H1 (cell line): Measurements from ENCODE around the gene SATB2. TPM values are rescaled to one million over a fixed set of nuclear protein-coding genes. Genes with fewer than 3 reads are reported as not detected.

Source experiments
- CTCF ChIA-PET: fragments of 300-600 bp; sonication (Branson Sonifier 250); formaldehyde crosslinking; loops from one replicate; lab custom pipeline; 2021; ENCODE audit not compliant: partially characterized antibody; lab: Charles Lee
- POLR2A ChIA-PET: fragments of 300-600 bp; sonication (Branson Sonifier 250); formaldehyde crosslinking; loops from one replicate; lab custom pipeline; 2021; ENCODE audit warnings: inconsistent platforms; ENCODE audit not compliant: partially characterized antibody; lab: Charles Lee
- DNase-seq, 2 experiments: peaks; one replicate each; pipeline versions ENCODE4 v3.0.0 to v3.0.0-alpha.2; 2010 to 2022; ENCODE audit warnings: low spot score in 2 of 2, low read depth in 1 of 2, mixed read lengths in 1 of 2
- FAIRE-seq: peaks from 2 replicates; lab custom pipeline; 2011; peaks lifted over from hg19 to GRCh38; lab: Jason Lieb, UNC
- H2AFZ ChIP-seq: 2 replicates; pipeline ENCODE4 v1.8.1; 2012; ENCODE audit warnings: low read length, inconsistent platforms
- H2AK5ac ChIP-seq: 2 replicates; pipeline ENCODE4 v1.6.1; 2013; ENCODE audit warnings: low read depth, low read length
- H2BK120ac ChIP-seq: replicated peaks from 2 replicates; pipeline ENCODE3; 2013; ENCODE audit warnings: low read depth, low read length, inconsistent platforms
- H2BK12ac ChIP-seq: 2 replicates; pipeline ENCODE4 v1.6.1; 2013; ENCODE audit warnings: low read depth, low read length
- H2BK15ac ChIP-seq: 2 replicates; pipeline ENCODE4 v1.6.1; 2013; ENCODE audit warnings: low read length
- H2BK20ac ChIP-seq: 2 replicates; pipeline ENCODE4 v1.6.1; 2013; ENCODE audit warnings: low read length
- H2BK5ac ChIP-seq: 2 replicates; pipeline ENCODE4 v1.6.1; 2013; ENCODE audit warnings: low read depth, low read length
- H3K14ac ChIP-seq: 2 replicates; pipeline ENCODE4 v1.6.1; 2013; ENCODE audit warnings: inconsistent platforms; ENCODE audit not compliant: insufficient read length
- H3K18ac ChIP-seq: 2 replicates; pipeline ENCODE4 v1.6.1; 2013; ENCODE audit warnings: low read length; ENCODE audit errors: extremely low read depth
- H3K23ac ChIP-seq: 2 replicates; pipeline ENCODE4 v1.6.1; 2013; ENCODE audit warnings: inconsistent platforms; ENCODE audit not compliant: insufficient read length
- H3K23me2 ChIP-seq: 2 replicates; pipeline ENCODE4 v1.6.1; 2013; ENCODE audit warnings: low read depth, low read length
- H3K27ac ChIP-seq: 2 replicates; pipeline ENCODE4 v1.6.1; 2011; ENCODE audit warnings: low read depth, low read length, inconsistent platforms
- H3K27me3 ChIP-seq, 4 experiments: replicated peaks in 1 of 4; 1 replicate in 1 of 4; 2 replicates in 3 of 4; pipeline versions ENCODE4 v1.6.1 to v1.8.1; 2011 to 2013; ENCODE audit warnings: low read length in 3 of 4, mild to moderate bottlenecking in 3 of 4, inconsistent platforms in 2 of 4, mixed read lengths in 2 of 4, moderate library complexity in 1 of 4; ENCODE audit not compliant: control insufficient read depth in 3 of 4, insufficient read depth in 3 of 4; ENCODE audit errors: extremely low read depth in 1 of 4
- H3K36me3 ChIP-seq, 4 experiments: 2 replicates each; pipeline versions ENCODE4 v1.6.1 to v1.8.1; 2011 to 2013; ENCODE audit warnings: mild to moderate bottlenecking in 4 of 4, low read length in 3 of 4, moderate library complexity in 2 of 4, control low read depth in 1 of 4, inconsistent platforms in 1 of 4; ENCODE audit not compliant: insufficient read depth in 4 of 4, control insufficient read depth in 2 of 4
- H3K4ac ChIP-seq: replicated peaks from 2 replicates; pipeline ENCODE3; 2013; ENCODE audit warnings: low read length, low read depth, mixed read lengths, inconsistent platforms; ENCODE audit not compliant: insufficient read length
- H3K4me1 ChIP-seq, 4 experiments: replicated peaks in 1 of 4; 1 replicate in 1 of 4; 2 replicates in 3 of 4; pipeline versions ENCODE4 v1.6.1 to v1.8.1; 2011 to 2013; ENCODE audit warnings: low read length in 3 of 4, inconsistent platforms in 2 of 4, mixed read lengths in 1 of 4; ENCODE audit not compliant: insufficient read depth in 4 of 4, control insufficient read depth in 3 of 4
- H3K4me2 ChIP-seq, 2 experiments: 2 replicates each; pipeline versions ENCODE4 v1.6.1 to v1.8.1; 2011 to 2013; ENCODE audit warnings: low read depth in 2 of 2, low read length in 2 of 2, control low read depth in 1 of 2, inconsistent platforms in 1 of 2, mild to moderate bottlenecking in 1 of 2; ENCODE audit not compliant: insufficient read depth in 1 of 2
- H3K4me3 ChIP-seq, 4 experiments: fragments of 200-600, 300-600 bp in 1 of 4; sonication (generic), shearing (Covaris generic), sonication (Bioruptor Twin) in 1 of 4; 2 replicates each; pipeline versions ENCODE4 v1.5.1 to v1.8.1; 2011 to 2016; ENCODE audit warnings: low read length in 4 of 4, low read depth in 3 of 4, control low read depth in 2 of 4, inconsistent platforms in 2 of 4, mild to moderate bottlenecking in 2 of 4, mixed read lengths in 1 of 4, moderate library complexity in 1 of 4; ENCODE audit not compliant: insufficient read depth in 2 of 4; ENCODE audit errors: extremely low read depth in 1 of 4
- H3K56ac ChIP-seq: replicated peaks from 2 replicates; pipeline ENCODE3; 2013; ENCODE audit warnings: low read depth, mild to moderate bottlenecking, mixed read lengths, low read length, inconsistent platforms; ENCODE audit not compliant: insufficient read length
- H3K79me1 ChIP-seq: 2 replicates; pipeline ENCODE4 v1.6.1; 2013; ENCODE audit warnings: low read depth, low read length, control low read depth
- H3K79me2 ChIP-seq, 2 experiments: 2 replicates each; pipeline versions ENCODE4 v1.6.1 to v1.8.1; 2012 to 2013; ENCODE audit warnings: low read length in 2 of 2, mild to moderate bottlenecking in 2 of 2, inconsistent platforms in 1 of 2; ENCODE audit not compliant: insufficient read depth in 2 of 2, control insufficient read depth in 1 of 2
- H3K9ac ChIP-seq, 4 experiments: replicated peaks in 1 of 4; 1 replicate in 1 of 4; 2 replicates in 3 of 4; pipeline versions ENCODE4 v1.6.1 to v1.8.1; 2011 to 2013; ENCODE audit warnings: low read depth in 3 of 4, low read length in 3 of 4, control low read depth in 2 of 4, mild to moderate bottlenecking in 2 of 4, moderate library complexity in 2 of 4, inconsistent platforms in 1 of 4; ENCODE audit errors: extremely low read depth in 1 of 4
- H3K9me3 ChIP-seq, 2 experiments: 2 replicates each; pipeline versions ENCODE4 v1.6.1 to v1.8.1; 2012 to 2013; ENCODE audit warnings: mild to moderate bottlenecking in 2 of 2, moderate library complexity in 2 of 2, control low read depth in 1 of 2, inconsistent platforms in 1 of 2, low read depth in 1 of 2, low read length in 1 of 2, mixed read lengths in 1 of 2; ENCODE audit not compliant: insufficient read depth in 2 of 2
- H4K20me1 ChIP-seq, 2 experiments: replicated peaks in 1 of 2; 2 replicates each; pipeline versions ENCODE3 to v1.8.1; 2011 to 2013; ENCODE audit warnings: inconsistent platforms in 2 of 2, low read length in 2 of 2, mild to moderate bottlenecking in 1 of 2; ENCODE audit not compliant: insufficient read depth in 2 of 2, control insufficient read depth in 1 of 2
- H4K5ac ChIP-seq: 2 replicates; pipeline ENCODE4 v1.6.1; 2013; ENCODE audit warnings: low read length, low read depth, mixed read lengths, inconsistent platforms; ENCODE audit not compliant: insufficient read length
- H4K8ac ChIP-seq: 2 replicates; pipeline ENCODE4 v1.8.0; 2013; ENCODE audit warnings: mild to moderate bottlenecking, moderate library complexity, low read length, inconsistent platforms; ENCODE audit not compliant: insufficient read depth; ENCODE audit errors: extremely low read depth
- H4K91ac ChIP-seq: replicated peaks from 2 replicates; pipeline ENCODE3; 2013; ENCODE audit warnings: low read length, mixed read lengths, inconsistent platforms; ENCODE audit not compliant: insufficient read length
- ATF2 ChIP-seq: IDR thresholded peaks from 2 replicates; pipeline ENCODE4 v1.6.1; 2012; ENCODE audit warnings: low read length, inconsistent platforms
- BCL11A ChIP-seq, 2 experiments: IDR thresholded peaks; one replicate each; pipeline ENCODE4 v1.6.1; 2011; ENCODE audit warnings: low read depth in 2 of 2, low read length in 2 of 2, mild to moderate bottlenecking in 2 of 2
- CREB1 ChIP-seq: IDR thresholded peaks from 2 replicates; pipeline ENCODE4 v1.6.1; 2012; ENCODE audit warnings: inconsistent platforms
- FOSL1 ChIP-seq: IDR thresholded peaks from 2 replicates; pipeline ENCODE4 v1.6.1; 2011; ENCODE audit warnings: mild to moderate bottlenecking, low read depth, low read length, moderate library complexity; ENCODE audit not compliant: insufficient read depth
- GTF2F1 ChIP-seq: IDR thresholded peaks from 2 replicates; pipeline ENCODE4 v1.6.1; 2012; ENCODE audit warnings: low read depth, low read length, improper control_type of control experiment, borderline replicate concordance
- NANOG ChIP-seq: IDR thresholded peaks from 2 replicates; pipeline ENCODE4 v1.6.1; 2011; ENCODE audit warnings: low read length, low read depth, mild to moderate bottlenecking, inconsistent platforms; ENCODE audit not compliant: insufficient read depth, poor library complexity, severe bottlenecking
- PHF8 ChIP-seq: fragments of 200-600 bp; sonication (generic); conservative IDR thresholded peaks from 2 replicates; pipeline ENCODE4 v1.7.1; 2012; ENCODE audit warnings: low read depth, mild to moderate bottlenecking, inconsistent platforms, low read length, moderate library complexity
- POLR2A ChIP-seq, 2 experiments: IDR thresholded peaks; 1 replicate in 1 of 2; 2 replicates in 1 of 2; pipeline ENCODE4 v1.6.1; 2011; ENCODE audit warnings: low read depth in 2 of 2, low read length in 2 of 2, mild to moderate bottlenecking in 2 of 2; ENCODE audit errors: control extremely low read depth in 1 of 2
- RNF2 ChIP-seq: fragments of 200-900, 300-1000 bp; sonication (generic); IDR thresholded peaks from 2 replicates; pipeline ENCODE4 v1.7.1; 2016; ENCODE audit warnings: borderline replicate concordance, low read depth, mild to moderate bottlenecking, antibody characterized with exemption, low read length; ENCODE audit not compliant: poor library complexity, severe bottlenecking; ENCODE audit errors: missing control alignments
- SAP30 ChIP-seq: fragments of 300-600 bp; sonication (generic); IDR thresholded peaks from 2 replicates; pipeline ENCODE4 v1.7.1; 2012; ENCODE audit warnings: low read length, moderate library complexity, mild to moderate bottlenecking, inconsistent platforms; ENCODE audit not compliant: insufficient read depth, insufficient replicate concordance
- SIRT6 ChIP-seq: IDR thresholded peaks from one replicate; pipeline ENCODE4 v1.7.1; 2012; ENCODE audit warnings: low read length, inconsistent platforms
- ZNF274 ChIP-seq: IDR thresholded peaks from 2 replicates; pipeline ENCODE4 v1.7.0; 2012; ENCODE audit warnings: low read length, borderline replicate concordance; ENCODE audit errors: extremely low read depth
- WGBS, 2 experiments: shearing (Covaris generic) in 1 of 2; methylation state at CpG; one replicate each; pipeline versions ENCODE4 v1.1.6 to v1.1.7; 2013 to 2015; ENCODE audit warnings: low lambda C conversion rate in 2 of 2, mixed read lengths in 2 of 2, inconsistent platforms in 1 of 2, low coverage in 1 of 2, missing lambda C conversion rate in 1 of 2; ENCODE audit not compliant: insufficient replicate concordance in 2 of 2, insufficient coverage in 1 of 2, insufficient read length in 1 of 2; ENCODE audit errors: extremely low coverage in 1 of 2, missing lambda C conversion rate in 1 of 2; 5-methylcytosine and 5-hydroxymethylcytosine counted together
- polyA plus RNA-seq, 7 experiments: library from polyadenylated mRNA; depleted of rRNA in 3 of 7; stranded (reverse) in 5 of 7; unstranded in 2 of 7; fragments of >200 nt in 5 of 7; fragments of 200-250 nt in 2 of 7; gene quantifications; 1 replicate in 5 of 7; 2 replicates in 1 of 7; 4 replicates in 1 of 7; pipeline versions ENCODE4 v1.2.1 to v1.2.3, GENCODE V29; 2011 to 2013; ENCODE audit warnings: missing spikeins in 2 of 7, mixed read lengths in 2 of 7
- total RNA-seq: library from RNA; stranded (reverse); fragmentation: NEBNext Ultra II Directional; extraction: Animal tissue kit (Norgen Biotek cat#: 25700); gene quantifications from 2 replicates; pipeline ENCODE4 v1.2.1, GENCODE V29; 2021

The SATB2 gene
- total and polyA plus RNA-seq, 2 of the 8 experiments (the other 6 are each of a cell fraction or from before 2014, with no cell fraction given), result 1.3 to 5.7 TPM

GRCh38 chr2:199430214-199430613 is 27.5 kb downstream of the SATB2 start:
- no peak for FAIRE-seq
- Histone ChIP-seq H3K27ac (no peak overlapping the region), H4K8ac (no peak overlapping the region), H3K23ac (no peak overlapping the region), H3K23me2 (no peaks in the 10 kb centered on the region), H2BK120ac (no peak overlapping the region), H3K27me3 (no peaks in the 10 kb centered on the region), H3K36me3 (no peaks in the 10 kb centered on the region), H2AFZ (no peak overlapping the region), H4K20me1 (no peaks in the 10 kb centered on the region), H3K79me1 (no peaks in the 10 kb centered on the region), H2BK20ac (no peak overlapping the region), H4K91ac (no peak overlapping the region), H4K5ac (no peak overlapping the region), H2BK5ac (peak overlapping the region; percentile 6; the same call in 1 of the 2 replicates), H3K4ac (no peak overlapping the region), H3K14ac (no peak overlapping the region), H3K4me3 (no peak overlapping the region), H3K56ac (no peak overlapping the region), H3K9ac (no peak overlapping the region), H2BK12ac (0 out of 2 replicates have a peak overlapping the region, but pooled peaks have one; percentile 10), H3K9me3 (no peaks in the 10 kb centered on the region), H2BK15ac (no peak overlapping the region), H3K4me2 (no peak overlapping the region), H3K4me1 (peaks cover 0 to 10% (median 3%) of the 10 kb centered on the region in 4 experiments; a peak in 4 of 7 replicates), H2AK5ac (no peak overlapping the region), H3K18ac (no peak overlapping the region), H3K79me2 (no peaks in the 10 kb centered on the region)
- no peak for DNase-seq
- ChIA-PET CTCF (interaction anchor here (1.9 kb wide), 1 partner anchor 58 kb away, joined by 5 read pairs; no protein-coding TSS in a partner anchor), POLR2A (interaction anchor here (1.0 kb wide), 1 partner anchor 36 kb away, joined by 3 read pairs; no protein-coding TSS in a partner anchor)
- WGBS, 2 experiments, result 80% methylated on average over 3 of the region's 3 CpGs; no CpG with 5 or more reads in 1 of the 2 experiments
- no peak for TF ChIP-seq SIRT6
- TF ChIP-seq FOSL1, result no peak
- no peak for TF ChIP-seq SAP30
- no peak for TF ChIP-seq BCL11A (IDR thresholded peaks at IDR 0.05; ENCODE audit: low read depth in 2 of 2, low read length in 2 of 2)
- no peak for TF ChIP-seq CREB1
- no peak for TF ChIP-seq RNF2
- no peak for TF ChIP-seq POLR2A (IDR thresholded peaks at IDR 0.05; ENCODE audit: control extremely low read depth in 1 of 2, low read depth in 2 of 2, low read length in 2 of 2)
- TF ChIP-seq ATF2, result no peak
- no peak for TF ChIP-seq GTF2F1
- no peak for TF ChIP-seq NANOG
- no peak for TF ChIP-seq ZNF274
- TF ChIP-seq PHF8, result no peak
